ENCODE results near the gene ZNF41.

DNA sequence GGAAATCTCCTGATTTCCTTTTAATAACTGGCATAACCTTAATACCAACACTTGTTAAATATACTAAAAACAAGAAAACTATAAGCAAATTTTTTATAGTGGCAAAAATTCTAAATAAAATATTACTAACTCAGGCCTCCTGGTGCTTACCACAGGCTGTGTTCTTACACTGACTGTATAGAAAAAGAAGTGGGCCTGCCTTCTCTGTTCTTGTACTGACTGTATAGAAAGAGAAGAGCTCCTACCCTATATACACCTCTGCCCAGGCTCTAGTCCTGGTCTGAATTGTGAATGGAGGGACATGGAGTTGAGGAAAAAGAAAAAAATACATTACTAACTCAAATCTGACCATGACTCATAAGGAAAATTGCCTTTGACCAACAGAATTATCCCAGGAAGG lies 7.5 kb downstream of the ZNF41 start:
- TF ChIP-seq, protein P1, sequence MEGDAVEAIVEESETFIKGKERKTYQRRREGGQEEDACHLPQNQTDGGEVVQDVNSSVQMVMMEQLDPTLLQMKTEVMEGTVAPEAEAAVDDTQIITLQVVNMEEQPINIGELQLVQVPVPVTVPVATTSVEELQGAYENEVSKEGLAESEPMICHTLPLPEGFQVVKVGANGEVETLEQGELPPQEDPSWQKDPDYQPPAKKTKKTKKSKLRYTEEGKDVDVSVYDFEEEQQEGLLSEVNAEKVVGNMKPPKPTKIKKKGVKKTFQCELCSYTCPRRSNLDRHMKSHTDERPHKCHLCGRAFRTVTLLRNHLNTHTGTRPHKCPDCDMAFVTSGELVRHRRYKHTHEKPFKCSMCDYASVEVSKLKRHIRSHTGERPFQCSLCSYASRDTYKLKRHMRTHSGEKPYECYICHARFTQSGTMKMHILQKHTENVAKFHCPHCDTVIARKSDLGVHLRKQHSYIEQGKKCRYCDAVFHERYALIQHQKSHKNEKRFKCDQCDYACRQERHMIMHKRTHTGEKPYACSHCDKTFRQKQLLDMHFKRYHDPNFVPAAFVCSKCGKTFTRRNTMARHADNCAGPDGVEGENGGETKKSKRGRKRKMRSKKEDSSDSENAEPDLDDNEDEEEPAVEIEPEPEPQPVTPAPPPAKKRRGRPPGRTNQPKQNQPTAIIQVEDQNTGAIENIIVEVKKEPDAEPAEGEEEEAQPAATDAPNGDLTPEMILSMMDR (IDR thresholded peaks at IDR 0.05 in 8 of 11, conservative IDR thresholded peaks at IDR 0.05 in 3 of 11) = no peak
- TF ChIP-seq POLR2A (IDR thresholded peaks at IDR 0.05) = no peak

Measured in spleen (tissue), 7 donors.